ENCODE results near the gene BCR.

Gene BCR

GRCh38 chr22:23283591-23284503 lies 103.5 kb downstream of the BCR start:
- Mint-ChIP-seq H3K27ac (no peak overlapping the region), H3K9me3 (no peaks in the 10 kb centered on the region), H3K4me1 (no peaks in the 10 kb centered on the region), H3K27me3 (ENCODE audit: low read depth, poor library complexity) (peaks cover 2% of the 10 kb centered on the region), H3K4me3 (no peak overlapping the region), H3K36me3 (ENCODE audit: low read depth) (peaks cover 5% of the 10 kb centered on the region)
- no peak for TF ChIP-seq CTCF (IDR thresholded peaks at IDR 0.05)
- no peak for DNase-seq

- Mint-ChIP-seq H3K4me1 (no peaks in the 10 kb centered on the region), H3K27me3 (ENCODE audit: low read depth, poor library complexity) (peaks cover 2% of the 10 kb centered on the region), H3K9me3 (no peaks in the 10 kb centered on the region), H3K36me3 (ENCODE audit: low read depth) (peaks cover 5% of the 10 kb centered on the region), H3K4me3 (no peak overlapping the region), H3K27ac (no peak overlapping the region)
- TF ChIP-seq CTCF (IDR thresholded peaks at IDR 0.05) = no peak
- no peak for DNase-seq
Observed at GRCh38 chr22:23284504-23285033, 104.3 kb downstream of the BCR start.

GRCh38 chr22:23285236-23285635 lies 104.9 kb downstream of the BCR start:
- peaks cover 6% of the 10 kb centered on the region for H3K4me1 Mint-ChIP-seq
- TF ChIP-seq CTCF (IDR thresholded peaks at IDR 0.05) = no peak
- H3K36me3 Mint-ChIP-seq (ENCODE audit: low read depth) = peaks cover 10% of the 10 kb centered on the region
- no peak overlapping the region for H3K4me3 Mint-ChIP-seq
- H3K27me3 Mint-ChIP-seq (ENCODE audit: low read depth, poor library complexity) = peaks cover 2% of the 10 kb centered on the region
- no peaks in the 10 kb centered on the region for H3K9me3 Mint-ChIP-seq
- H3K27ac Mint-ChIP-seq = no peak overlapping the region
- no peak for DNase-seq

- Mint-ChIP-seq H3K27ac (no peak overlapping the region), H3K9me3 (no peaks in the 10 kb centered on the region), H3K4me3 (no peak overlapping the region), H3K36me3 (ENCODE audit: low read depth) (peaks cover 15% of the 10 kb centered on the region), H3K4me1 (peaks cover 11% of the 10 kb centered on the region), H3K27me3 (ENCODE audit: low read depth, poor library complexity) (peaks cover under 1% of the 10 kb centered on the region)
- no peak for DNase-seq
- TF ChIP-seq CTCF (IDR thresholded peaks at IDR 0.05) = no peak
Observed at GRCh38 chr22:23285734-23286133, 105.4 kb downstream of the BCR start.

GRCh38 chr22:23286296-23286695 lies 106.0 kb downstream of the BCR start:
- TF ChIP-seq CTCF (IDR thresholded peaks at IDR 0.05) = no peak
- no peak for DNase-seq
- H3K36me3 Mint-ChIP-seq (ENCODE audit: low read depth) = peaks cover 20% of the 10 kb centered on the region
- H3K9me3 Mint-ChIP-seq = no peaks in the 10 kb centered on the region
- H3K27ac Mint-ChIP-seq = no peak overlapping the region
- no peaks in the 10 kb centered on the region for H3K27me3 Mint-ChIP-seq (ENCODE audit: low read depth, poor library complexity)
- peaks cover 17% of the 10 kb centered on the region for H3K4me1 Mint-ChIP-seq
- H3K4me3 Mint-ChIP-seq = no peak overlapping the region
